GM19455 (cell line): ENCODE measurements around the gene SLC30A1.

Experiments
- ATAC-seq: cut with Tn5 transposase; IDR thresholded peaks from one replicate; pipeline ENCODE4 v1.9.1; 2021; ENCODE audit not compliant: unreplicated experiment

Gene SLC30A1

DNA sequence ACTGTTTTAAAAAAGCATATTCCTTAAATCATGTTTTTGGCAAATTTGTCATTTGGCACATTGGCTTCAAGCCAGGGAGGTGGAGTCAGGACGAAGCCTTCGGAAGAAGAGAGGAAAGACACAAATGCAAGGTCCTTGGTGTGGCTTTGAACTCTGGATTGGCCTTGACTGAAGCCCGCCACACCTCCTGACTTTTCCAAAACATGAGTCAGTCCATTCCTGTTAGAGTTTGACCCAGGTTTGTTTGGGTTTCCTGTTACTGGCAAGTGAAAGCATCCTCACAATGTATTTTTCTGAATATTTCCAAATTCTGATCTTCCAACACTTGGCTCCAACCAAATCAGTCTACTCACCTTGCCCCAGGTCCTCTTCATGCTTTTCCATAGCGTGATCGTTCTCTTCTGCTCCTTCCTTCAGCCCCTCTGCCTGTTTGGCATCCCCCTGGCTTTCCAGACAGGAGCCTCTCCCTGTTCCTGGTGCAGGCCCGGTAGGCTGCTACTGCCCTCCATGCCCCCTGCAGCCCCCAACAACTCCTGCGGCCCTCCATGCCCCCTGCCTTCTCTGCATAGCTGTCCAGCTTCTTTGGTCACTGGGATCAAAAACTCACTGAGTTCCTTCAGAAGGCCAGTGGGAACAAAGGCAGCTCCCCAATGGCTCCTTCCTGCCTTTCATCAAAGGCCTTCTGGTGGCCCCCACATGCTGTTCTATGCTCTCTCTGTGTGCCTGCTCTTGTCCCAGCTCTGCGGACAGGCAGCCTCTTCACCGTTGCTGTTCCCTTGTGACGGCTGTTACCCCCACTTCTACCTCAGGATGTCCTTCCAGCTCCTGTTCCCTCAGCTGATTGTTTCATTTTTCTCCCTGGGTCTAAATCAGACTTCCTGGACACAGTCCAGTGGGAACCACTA lies 30.4 kb upstream of the SLC30A1 start:
- no peak for ATAC-seq

DNA sequence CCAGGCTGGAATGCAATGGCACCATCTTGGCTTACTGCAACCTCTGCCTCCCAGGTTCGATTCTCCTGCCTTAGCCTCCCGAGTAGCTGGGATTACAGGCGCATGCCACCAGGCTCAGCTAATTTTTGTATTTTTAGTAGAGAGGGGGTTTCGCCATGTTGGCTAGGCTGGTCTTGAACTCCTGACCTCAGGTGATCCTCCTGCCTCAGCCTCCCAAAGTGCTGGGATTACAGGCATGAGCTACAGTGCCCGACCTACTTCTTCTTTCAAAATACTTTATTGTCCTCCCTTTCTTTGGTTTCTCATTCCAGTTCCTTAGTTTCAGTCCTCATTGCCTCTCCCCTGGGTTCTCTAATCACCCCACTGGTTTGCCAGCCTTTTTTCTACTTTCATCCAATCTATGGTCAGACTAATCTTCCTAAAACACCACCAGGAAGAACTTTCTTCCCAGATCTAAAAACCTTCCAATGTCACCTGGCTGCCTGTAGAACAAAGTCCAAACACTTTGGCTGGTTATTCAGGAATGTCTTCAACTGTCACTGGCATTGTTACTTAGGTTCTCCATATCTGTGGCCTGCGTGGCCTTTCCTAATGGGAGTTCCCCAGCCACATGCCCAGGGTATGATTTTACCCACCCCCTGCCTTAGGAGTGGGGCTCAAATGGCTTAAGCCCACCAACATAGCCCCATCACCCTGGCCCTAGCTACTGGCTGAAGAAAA lies 29.0 kb upstream of the SLC30A1 start:
- no peak for ATAC-seq

DNA sequence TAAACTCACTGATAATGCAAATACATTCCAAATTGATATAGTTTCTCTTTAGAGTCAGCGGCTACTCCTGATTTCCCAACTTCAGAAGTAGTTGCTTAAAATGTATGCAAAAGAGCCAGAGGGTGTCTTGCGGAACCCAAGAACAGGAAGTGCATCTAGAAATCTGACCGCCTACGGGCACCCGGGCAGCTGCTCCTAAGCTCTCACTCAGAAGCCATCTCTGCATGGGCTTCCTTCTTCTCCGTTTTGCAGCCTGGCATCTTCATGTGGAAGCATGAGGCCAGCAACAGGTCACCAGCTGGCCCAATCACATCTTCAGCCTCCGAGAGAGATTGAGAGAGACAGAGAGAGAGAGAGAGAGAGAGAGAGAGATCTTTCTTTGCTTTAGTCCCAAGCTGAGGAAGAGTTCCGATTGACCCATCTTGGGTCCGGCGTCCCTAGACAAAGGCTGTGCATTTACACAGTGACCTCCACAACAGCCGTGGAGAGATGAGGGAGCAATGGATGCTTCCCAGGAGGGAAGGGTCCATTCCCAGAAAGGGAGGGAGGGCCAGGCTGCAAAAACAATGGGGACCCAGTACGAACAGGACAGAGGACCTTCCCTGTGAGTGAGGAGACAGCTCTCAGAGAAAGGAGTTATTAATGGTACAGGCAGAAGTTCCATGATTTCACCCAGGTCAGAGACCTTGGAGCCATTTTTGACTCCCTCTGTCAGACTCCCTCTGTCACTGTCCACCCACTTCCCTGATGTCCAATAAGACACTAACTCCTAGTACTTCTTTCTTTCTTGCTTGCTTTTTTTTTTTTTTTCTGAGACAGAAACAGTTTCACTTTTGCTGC lies 28.2 kb upstream of the SLC30A1 start:
- peak; percentile 97 for ATAC-seq

DNA sequence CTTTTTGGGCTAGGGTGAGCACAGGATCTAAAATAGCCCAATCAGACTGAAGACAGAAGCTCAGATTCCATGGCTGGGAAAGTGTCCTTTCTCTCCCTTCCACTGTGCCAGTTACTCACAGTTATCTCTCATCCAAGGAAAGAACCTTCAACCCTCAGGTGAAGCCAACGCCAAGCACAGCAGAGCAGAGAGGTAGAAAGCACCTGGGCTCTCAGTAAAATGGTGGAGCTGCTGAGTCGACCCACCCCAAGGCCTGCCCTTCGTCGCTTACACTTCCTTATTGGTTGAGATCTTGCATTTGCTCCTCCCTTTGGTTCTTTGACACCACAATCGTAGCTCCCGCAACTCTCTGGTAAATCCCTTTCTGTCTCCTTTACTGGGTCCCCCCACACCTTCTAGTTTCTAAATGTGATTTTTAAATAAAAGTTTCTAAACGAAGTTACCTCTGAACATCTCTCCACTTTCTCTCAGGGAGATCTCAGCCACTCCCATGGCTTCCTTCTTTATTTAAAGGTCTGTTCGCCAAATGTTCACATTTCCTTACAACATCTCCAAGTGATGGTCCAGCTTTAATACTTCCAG lies 27.5 kb upstream of the SLC30A1 start:
- ATAC-seq = peak; percentile 94

DNA sequence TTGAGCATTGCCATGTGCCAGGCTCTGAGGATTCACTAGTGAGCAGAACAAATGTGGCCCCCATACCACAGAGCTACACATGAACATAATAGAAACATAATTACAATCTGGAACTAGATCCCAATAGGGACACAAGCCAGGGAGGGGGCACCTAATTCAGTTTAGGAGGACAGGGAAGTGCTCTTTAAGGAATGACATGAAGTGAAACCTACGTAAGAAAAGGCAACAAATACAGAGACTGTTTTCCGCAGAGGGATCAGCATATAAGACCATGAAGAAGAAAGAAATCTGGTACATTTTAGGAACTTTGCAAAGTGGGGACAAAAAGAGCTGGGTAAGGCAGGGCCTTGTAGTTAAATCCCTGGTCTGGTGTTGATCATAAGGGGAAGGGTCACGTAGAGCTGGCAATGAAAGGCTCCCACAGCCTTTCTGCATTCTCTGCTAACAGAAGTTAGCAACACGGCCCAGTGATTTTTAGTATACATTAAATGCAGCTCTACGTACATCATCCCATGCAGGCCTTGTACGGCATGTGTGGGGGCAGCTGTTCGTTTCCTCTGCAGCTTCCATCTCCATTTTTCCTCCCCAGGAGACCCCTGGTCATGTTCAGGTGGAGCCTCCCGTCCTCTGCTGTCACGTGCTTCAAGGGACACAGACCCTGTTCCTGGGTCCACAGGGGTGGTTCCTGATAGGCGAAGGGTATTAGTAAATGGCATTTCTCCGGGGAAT lies 26.8 kb upstream of the SLC30A1 start:
- no peak for ATAC-seq

DNA sequence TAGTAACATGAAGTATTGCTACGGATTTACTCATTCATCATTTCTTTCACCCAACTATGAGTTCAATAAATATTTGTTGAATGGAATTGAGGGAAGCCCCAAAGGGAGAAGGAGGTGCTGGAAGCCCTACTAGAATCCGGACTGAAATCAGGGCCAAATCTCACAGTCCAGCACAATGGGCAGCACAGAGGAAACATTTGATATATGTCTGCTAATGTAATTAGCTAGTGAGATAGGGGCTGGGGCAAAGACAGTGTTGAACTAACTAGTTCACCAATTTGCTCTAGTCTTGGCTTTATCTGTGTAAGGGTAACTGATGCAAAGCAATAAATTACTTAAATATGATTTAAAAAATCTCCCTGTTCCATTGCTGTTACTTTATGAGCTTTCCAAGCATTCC lies 26.1 kb upstream of the SLC30A1 start:
- ATAC-seq = no peak

DNA sequence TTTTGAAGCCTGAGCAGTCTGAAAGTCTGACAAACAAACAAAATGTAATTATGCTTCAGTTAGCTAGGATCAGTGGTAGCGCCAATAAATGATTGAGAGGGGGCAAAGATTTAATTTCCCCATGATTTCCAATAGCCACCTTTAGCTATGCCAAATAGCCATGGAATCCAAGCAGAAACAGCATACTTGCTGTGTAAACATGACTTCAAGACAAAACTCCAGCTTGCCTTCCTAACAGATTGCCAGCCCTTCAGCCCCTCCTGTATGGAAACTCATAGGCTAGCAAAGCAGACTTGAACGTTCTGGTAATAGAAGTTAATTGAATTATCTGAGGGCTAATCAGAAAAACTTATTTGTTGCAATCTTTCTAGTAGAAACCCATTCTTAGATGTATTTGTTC lies 25.6 kb upstream of the SLC30A1 start:
- ATAC-seq = no peak

DNA sequence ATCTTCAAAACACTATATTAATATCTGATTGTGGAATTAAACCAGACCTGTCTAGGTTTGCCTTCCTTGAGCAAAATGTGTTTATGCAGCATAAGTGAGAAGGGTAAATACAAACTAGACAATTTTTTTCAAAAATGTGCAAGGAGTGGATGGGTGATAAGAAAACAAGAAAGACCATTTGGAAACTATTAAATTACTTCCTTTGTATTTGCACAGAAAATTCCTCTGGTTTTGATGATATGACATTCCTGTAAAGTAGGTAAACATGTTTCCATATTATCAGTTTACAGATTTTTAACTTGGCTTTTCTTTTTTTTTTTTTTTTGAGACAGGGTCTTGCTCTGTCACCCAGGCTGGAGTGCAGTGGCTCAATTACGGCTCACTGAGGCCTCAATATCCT lies 24.8 kb upstream of the SLC30A1 start:
- no peak for ATAC-seq

DNA sequence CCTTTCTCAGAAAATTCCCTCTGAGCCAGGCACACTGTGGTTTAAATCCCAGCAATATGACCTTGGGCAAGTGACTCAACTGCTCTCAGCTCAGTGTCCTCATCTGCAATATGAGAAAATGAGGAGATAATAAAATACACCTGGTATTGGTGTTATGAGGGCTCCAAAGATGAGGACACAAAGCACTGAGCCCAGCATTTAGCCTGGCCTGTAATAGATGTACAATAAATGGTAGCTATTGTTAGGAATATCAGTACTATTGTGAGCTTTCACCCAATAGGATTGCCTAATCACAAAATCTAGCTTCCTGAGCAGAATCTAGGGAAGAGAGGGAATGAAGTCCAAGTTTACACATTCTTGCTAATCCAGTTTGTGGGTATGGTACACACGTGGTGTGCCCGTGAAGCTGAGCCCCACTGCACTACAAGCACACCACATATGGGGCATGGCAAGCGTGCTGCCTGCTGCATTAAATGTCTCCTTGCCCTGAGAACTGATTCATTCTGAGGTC lies 24.3 kb upstream of the SLC30A1 start:
- no peak for ATAC-seq

DNA sequence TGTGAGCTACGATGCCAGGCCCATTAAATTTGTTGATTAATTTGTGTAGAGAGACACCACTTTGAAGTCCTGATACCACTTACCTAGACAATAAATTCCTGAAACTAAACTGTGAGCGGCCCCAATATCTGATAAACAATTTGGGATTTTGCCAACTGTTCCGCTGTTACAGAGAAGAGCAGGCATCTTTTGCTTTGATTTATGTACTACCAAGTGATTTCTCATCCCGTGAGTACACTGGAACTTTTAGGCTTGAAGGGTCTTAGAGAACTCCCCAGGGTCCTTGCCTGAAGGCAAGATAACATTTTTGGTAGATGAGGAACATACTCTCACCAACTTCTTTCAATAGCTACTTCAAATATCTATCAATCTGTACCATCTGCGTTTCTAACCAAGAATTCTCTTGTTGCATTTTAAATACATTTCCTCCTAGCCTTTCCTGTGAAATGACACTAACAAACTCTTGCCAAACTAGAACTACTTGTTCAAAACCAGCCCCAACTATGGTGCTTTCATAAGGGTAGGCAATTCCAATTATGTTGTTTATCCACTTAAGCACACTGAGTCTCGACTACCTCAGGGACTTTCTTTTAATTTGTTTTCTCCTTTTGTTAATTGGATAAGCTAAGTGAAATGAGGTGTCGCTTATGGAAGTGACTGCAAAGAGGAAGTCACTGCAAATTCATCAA lies 23.2 kb upstream of the SLC30A1 start:
- ATAC-seq = no peak

DNA sequence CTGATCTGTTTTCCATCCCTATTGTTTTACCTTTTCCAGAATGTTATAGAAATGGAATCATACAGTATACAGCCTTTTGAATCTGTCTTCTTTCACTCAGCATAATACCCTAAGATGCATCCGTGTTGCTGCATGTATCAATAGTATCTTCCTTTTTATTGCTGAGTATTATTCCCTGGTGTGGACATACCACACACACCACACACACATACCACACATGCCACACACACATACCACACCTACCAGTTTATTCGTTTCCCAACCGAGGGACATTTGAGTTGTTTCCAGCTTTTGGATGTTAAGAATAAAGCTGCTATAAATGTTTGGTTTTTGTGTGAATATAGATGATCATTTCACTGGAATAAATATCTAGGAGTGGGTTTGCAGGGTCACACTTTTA lies 22.2 kb upstream of the SLC30A1 start:
- no peak for ATAC-seq

DNA sequence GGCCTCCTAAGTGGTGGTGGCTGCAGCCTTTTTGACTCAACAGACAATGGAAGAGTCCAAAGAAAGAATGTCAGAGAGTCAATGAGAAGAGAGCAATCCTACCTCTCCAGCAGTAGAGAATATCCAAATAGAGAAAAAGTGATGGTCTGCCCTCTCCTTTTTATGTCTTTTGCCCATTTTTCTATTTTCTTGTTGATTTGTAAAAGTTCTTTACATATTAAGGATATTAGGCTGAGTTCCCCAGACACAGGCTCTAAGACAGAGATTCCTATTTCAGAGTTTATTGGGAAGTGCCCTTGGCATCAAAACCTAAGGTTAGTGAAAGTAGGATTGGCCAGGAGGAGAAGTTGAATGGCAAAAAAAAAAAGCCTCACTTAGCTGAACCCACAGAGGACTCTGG lies 20.3 kb upstream of the SLC30A1 start:
- no peak for ATAC-seq

DNA sequence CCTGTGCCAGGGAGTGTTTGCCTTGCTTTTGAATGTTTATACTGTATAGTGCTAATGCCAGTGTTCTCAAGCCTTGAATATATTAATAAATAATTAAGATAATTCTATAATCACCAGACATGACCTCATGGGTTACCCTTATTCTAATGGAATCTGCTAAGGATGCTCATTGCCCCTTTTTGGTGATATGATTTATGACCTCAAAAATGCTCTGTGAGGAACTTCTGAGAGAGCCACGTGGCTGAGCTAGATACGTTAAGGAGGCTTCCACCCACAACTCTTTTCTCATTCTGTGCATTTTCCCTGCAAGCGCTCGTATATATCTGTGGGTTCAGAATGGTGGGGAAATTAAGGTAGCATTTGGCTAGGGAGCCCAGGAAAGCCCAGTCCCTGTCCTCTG lies 19.6 kb upstream of the SLC30A1 start:
- ATAC-seq = no peak

DNA sequence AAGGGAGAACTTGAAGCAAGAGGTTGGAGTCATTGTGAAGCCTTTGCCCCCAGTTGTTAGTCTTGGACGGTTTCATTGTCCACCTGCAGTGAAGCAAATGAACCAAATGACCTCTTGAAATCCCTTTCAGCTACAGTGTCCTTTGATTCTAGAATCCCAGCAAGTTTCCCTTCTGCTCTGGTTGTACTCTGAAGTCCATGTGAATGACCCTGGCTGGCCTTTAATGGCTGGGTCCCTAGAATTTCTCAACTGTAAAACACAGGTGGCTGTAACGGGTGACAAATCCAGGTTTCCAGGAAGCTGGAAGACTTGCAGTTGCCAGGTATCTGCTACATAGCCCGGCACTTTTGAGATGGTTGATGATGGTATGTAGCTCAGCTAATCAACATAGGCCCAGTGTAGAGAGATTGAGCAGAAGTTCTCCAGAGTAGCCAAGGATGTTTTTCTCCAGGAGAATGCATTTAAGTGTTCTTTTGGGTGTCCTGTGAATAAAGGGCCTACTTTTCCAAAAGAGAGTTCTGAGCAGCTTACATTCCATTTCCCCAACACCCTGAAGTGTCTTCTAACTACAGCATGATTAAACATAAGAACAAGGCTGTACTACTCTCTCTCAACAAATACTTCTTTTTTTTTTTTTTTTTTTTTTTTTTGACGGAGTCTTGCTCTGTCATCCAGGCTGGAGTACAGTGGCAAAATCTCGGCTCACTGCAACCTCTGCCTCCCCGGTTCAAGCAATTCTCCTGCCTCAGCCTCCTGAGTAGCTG lies 17.6 kb upstream of the SLC30A1 start:
- ATAC-seq = no peak

DNA sequence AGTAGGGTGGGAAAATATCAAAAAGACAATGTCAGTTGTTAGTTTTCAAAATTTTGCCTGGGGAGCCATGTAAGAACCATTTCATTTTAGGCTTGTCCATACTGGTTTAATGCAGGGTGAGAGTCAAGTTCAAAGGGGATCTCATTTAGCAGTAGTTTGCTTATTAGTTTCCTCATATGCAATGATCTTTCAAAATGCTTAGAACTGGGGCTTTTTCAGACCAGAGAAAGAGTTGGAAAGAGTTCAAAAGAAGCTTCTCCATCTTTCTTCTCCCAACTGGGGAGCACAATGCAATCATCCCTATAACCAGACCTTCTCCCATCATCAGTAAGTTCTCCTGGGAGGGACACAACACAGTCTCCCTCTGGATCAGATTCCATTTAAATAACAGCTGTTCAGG lies 16.5 kb upstream of the SLC30A1 start:
- no peak for ATAC-seq

DNA sequence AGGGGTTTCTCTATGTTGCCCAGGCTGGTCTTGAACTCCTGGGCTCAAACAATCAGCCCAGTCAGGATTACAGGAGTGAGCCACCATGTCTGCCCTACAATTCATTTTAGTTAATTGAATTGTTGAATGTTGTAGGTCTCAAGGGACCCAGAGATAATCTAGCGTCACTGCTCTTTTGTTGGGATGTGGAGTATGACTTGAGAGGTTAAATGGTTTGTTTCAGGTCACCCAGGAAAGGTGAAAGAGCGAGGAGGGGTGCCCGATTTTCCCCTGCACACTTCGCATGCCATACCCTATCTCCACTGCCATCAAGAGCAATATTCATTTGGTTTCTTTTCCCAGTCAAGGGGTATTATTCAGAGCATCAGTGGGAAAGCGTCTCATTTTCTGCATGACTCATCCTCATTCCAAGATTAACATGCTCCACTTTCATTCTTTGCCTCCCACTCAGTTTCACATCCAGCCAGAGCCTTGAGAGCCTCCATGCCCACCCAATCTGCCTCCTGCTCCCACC lies 13.1 kb upstream of the SLC30A1 start:
- no peak for ATAC-seq

DNA sequence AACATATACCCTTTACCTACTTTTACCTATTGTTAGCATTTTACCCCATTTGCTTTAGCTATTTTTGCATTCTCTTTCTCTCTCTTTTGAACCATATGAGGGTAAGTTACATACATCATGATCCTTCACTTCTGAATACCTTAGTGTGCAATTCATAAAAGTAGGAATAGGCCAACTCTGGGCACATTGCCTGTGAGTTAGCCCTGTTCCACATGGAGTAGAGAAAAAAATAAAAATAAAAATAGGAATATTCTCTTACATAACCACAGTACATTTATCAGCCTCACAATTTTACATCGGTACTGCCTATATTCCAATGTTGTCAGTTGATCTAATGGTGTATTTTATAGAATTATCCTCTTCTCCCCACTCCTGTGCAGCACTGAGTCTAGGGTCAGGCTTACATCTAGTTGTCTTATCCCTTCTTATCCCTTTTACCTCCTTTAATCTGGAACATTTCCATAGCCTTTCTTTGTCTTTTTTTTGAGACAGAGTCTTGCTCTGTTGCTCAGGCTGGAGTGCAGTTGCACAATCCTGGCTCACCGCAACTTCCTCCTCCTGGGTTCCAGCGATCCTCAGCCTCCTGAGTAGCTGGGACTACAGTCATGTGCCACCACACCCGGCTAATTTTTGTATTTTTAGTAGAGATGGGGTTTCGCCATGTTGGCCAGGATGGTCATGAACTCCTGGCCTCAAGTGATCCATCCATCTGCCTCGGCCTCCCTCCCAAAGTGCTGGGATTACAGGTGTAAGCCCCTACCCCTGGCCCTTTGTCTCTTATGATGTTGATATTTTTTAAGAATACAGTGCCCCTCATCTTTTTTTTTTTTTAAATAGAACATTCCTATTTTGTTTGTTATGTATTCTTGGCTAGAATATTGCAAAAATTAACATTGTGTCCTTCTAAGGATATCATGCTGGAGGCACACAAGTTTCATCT lies 11.1 kb upstream of the SLC30A1 start:
- ATAC-seq = no peak

DNA sequence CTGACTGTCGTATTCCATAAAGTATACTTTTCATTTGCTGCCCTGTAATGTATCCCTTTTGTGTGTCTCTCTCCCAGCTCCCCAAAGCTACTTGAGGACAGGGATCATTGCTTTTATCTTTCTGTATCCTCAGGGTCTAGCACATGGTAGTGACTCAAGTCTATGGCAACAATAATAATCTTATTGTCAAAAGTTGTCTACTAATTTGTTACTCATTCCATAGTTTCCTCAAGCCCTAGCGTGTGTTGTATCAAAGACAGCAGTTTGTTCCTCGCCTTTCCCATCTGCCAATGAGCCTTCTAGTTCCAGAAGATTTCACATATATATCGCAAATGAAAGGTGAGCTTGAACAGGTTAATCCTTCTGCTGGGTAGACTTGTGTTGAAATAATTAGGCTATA lies 9.8 kb upstream of the SLC30A1 start:
- no peak for ATAC-seq
